ENCODE measurements around the gene ADD2. TPM values are rescaled to one million over a fixed set of nuclear protein-coding genes. Genes with fewer than 3 reads are reported as not detected.

The ADD2 gene
- polyA plus RNA-seq, 4 donors = 3.7 to 6.3 (median 6.0) TPM

Other genes starting within 250 kb of the ADD2 start
- gene TGFA, start 214.4 kb downstream of the ADD2 start, polyA plus RNA-seq (ENCODE audit: insufficient read length in 4 of 4) = 10 to 100 TPM in 3 of 4 donors, under 1 TPM in 1; 0.55 to 19.4 (median 17.7) TPM
- gene FIGLA, start 22.4 kb upstream of the ADD2 start, polyA plus RNA-seq (ENCODE audit: insufficient read length in 4 of 4) = not detected
- gene CLEC4F, start 52.4 kb upstream of the ADD2 start, polyA plus RNA-seq (ENCODE audit: insufficient read length in 4 of 4) = under 1 TPM in 3 of 4 donors, not detected in 1; 0.07 to 0.15 (median 0.09) TPM
- under 1 TPM in 3 of 4 donors, not detected in 1; 0.09 to 0.14 (median 0.10) TPM for gene CD207, start 67.6 kb upstream of the ADD2 start, polyA plus RNA-seq (ENCODE audit: insufficient read length in 4 of 4)
- gene VAX2, start 132.4 kb upstream of the ADD2 start, polyA plus RNA-seq (ENCODE audit: insufficient read length in 4 of 4) = 1 to 10 TPM in 1 of 4 donors, under 1 TPM in 1, not detected in 2; 0.75 to 1.6 TPM
- gene ATP6V1B1, start 167.7 kb upstream of the ADD2 start, polyA plus RNA-seq (ENCODE audit: insufficient read length in 4 of 4) = 10 to 100 TPM in 3 of 4 donors, 1 to 10 TPM in 1; 1.5 to 80.6 (median 64.2) TPM
- gene ANKRD53, start 210.4 kb upstream of the ADD2 start, polyA plus RNA-seq (ENCODE audit: insufficient read length in 4 of 4) = 1 to 10 TPM; 1.0 to 1.8 (median 1.3) TPM
- 10 to 100 TPM; 50.2 to 64.0 (median 53.8) TPM for gene TEX261, start 226.7 kb upstream of the ADD2 start, polyA plus RNA-seq (ENCODE audit: insufficient read length in 4 of 4)

All from left renal pelvis (tissue), 4 donors.